ENCODE measurements around the gene HINFP. TPM values are rescaled to one million over a fixed set of nuclear protein-coding genes. Genes with fewer than 3 reads are reported as not detected.
A peak's percentile ranks its signal among the peaks of the same experiment; 100 is the strongest.

The HINFP gene
- total and polyA plus RNA-seq, 2 of the 4 experiments (the other 2 are of a cell fraction): 9.1 to 15.3 TPM

GRCh38 chr11:119153049-119153818 lies 31.9 kb downstream of the HINFP start:
- no peak overlapping the region for H2AK9ac ChIP-seq (replicated peaks; ENCODE audit: low read depth, low read length, poor library complexity)
- CTCF ChIA-PET: no interaction called here
- no peak for ATAC-seq (ENCODE audit: low read depth)

More at GRCh38 chr11:119153049-119153818, 31.9 kb downstream of the HINFP start:
- intact Hi-C loops (cut with micrococcal nuclease): no loop called here
- Histone ChIP-seq H3K9me3 (ENCODE audit: control insufficient read depth, insufficient read depth, low read length) (no peaks in the 10 kb centered on the region), H4K91ac (ENCODE audit: insufficient read depth, low read depth, low read length) (no peak overlapping the region), H4K20me1 (ENCODE audit: insufficient read depth, low read length) (no peaks in the 10 kb centered on the region), H2BK120ac (ENCODE audit: low read depth, low read length) (no peak overlapping the region), H2AFZ (replicated peaks; ENCODE audit: low read length, poor library complexity) (no peak overlapping the region), H3K79me1 (ENCODE audit: low read depth in 1 of 2, low read length in 2 of 2) (no peaks in the 10 kb centered on the region), H3K4me2 (ENCODE audit: low read depth, low read length) (no peak overlapping the region), H3K18ac (ENCODE audit: low read depth, low read length) (no peak overlapping the region), H3K9ac (ENCODE audit: low read depth, low read length) (no peak overlapping the region), H3K36me3 (ENCODE audit: control insufficient read depth, insufficient read depth, low read length) (no peaks in the 10 kb centered on the region), H3K9me1 (ENCODE audit: insufficient read depth, low read length) (no peaks in the 10 kb centered on the region), H2BK5ac (ENCODE audit: low read depth, low read length, poor library complexity, severe bottlenecking) (no peak overlapping the region), H3K56ac (ENCODE audit: extremely low read depth, insufficient read depth, low read length) (no peak overlapping the region), H3K27ac (ENCODE audit: insufficient read depth, low read length) (no peak overlapping the region), H2BK20ac (ENCODE audit: low read depth, low read length) (no peak overlapping the region), H4K8ac (ENCODE audit: low read depth in 2 of 2, low read length in 2 of 2) (no peak overlapping the region), H3K4me1 (ENCODE audit: control insufficient read depth, insufficient read depth, low read length) (0 out of 2 replicates have a peak, but pooled peaks cover 2% of the 10 kb centered on the region), H2AK5ac (ENCODE audit: low read depth, low read length) (no peak overlapping the region), H3K27me3 (ENCODE audit: control insufficient read depth, insufficient read depth, low read length) (peaks cover 48% of the 10 kb centered on the region), H2BK15ac (ENCODE audit: low read depth, low read length) (no peak overlapping the region), H3K4ac (ENCODE audit: low read depth, low read length) (no peak overlapping the region), H3K14ac (replicated peaks; ENCODE audit: low read depth, low read length) (no peak overlapping the region), H4K5ac (ENCODE audit: low read depth, low read length) (no peak overlapping the region), H3K23ac (ENCODE audit: low read depth, low read length) (no peak overlapping the region), H3K4me3 (ENCODE audit: insufficient read depth, low read depth, low read length) (no peak overlapping the region)
- DNase-seq: no peak
- POLR2A ChIA-PET (ENCODE audit: unreplicated experiment): no interaction called here
- 80% methylated on average over 1 of the region's 9 CpGs; no CpG with 5 or more reads in 1 of the 2 experiments for WGBS, 2 experiments (ENCODE audit: extremely low coverage in 2 of 2, insufficient read length in 1 of 2)
- BruUV-seq (replicated peaks): no TSS peak
- TF ChIP-seq MXI1 (IDR thresholded peaks at IDR 0.05; ENCODE audit: borderline replicate concordance, low read depth, low read length): no peak
- TF ChIP-seq BHLHE40 (IDR thresholded peaks at IDR 0.05; ENCODE audit: low read depth, low read length): no peak
- no peak for TF ChIP-seq POLR2A (IDR thresholded peaks at IDR 0.05; ENCODE audit: low read depth, low read length)
- TF ChIP-seq NFE2L2 (IDR thresholded peaks at IDR 0.05; ENCODE audit: low read depth, low read length): no peak
- no peak for TF ChIP-seq RFX5 (IDR thresholded peaks at IDR 0.05; ENCODE audit: low read depth, low read length)
- TF ChIP-seq, protein P1, sequence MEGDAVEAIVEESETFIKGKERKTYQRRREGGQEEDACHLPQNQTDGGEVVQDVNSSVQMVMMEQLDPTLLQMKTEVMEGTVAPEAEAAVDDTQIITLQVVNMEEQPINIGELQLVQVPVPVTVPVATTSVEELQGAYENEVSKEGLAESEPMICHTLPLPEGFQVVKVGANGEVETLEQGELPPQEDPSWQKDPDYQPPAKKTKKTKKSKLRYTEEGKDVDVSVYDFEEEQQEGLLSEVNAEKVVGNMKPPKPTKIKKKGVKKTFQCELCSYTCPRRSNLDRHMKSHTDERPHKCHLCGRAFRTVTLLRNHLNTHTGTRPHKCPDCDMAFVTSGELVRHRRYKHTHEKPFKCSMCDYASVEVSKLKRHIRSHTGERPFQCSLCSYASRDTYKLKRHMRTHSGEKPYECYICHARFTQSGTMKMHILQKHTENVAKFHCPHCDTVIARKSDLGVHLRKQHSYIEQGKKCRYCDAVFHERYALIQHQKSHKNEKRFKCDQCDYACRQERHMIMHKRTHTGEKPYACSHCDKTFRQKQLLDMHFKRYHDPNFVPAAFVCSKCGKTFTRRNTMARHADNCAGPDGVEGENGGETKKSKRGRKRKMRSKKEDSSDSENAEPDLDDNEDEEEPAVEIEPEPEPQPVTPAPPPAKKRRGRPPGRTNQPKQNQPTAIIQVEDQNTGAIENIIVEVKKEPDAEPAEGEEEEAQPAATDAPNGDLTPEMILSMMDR (conservative IDR thresholded peaks at IDR 0.05; ENCODE audit: low read depth, low read length): 0 out of 2 replicates have a peak, but pooled peaks have one; percentile 4
- TF ChIP-seq USF2 (IDR thresholded peaks at IDR 0.05; ENCODE audit: low read depth, low read length): no peak
- dilution Hi-C loops (cut with HindIII; ENCODE audit: low sequenced_read_pairs, unreplicated experiment): no loop called here
- in situ Hi-C loops (cut with MboI; ENCODE audit: low sequenced_read_pairs): no loop called here

Data from IMR-90 (cell line).